ENCODE results near the gene CLRN3. TPM values are rescaled to one million over a fixed set of nuclear protein-coding genes. Genes with fewer than 3 reads are reported as not detected.

The CLRN3 gene
- total and polyA plus RNA-seq, 9 of the 15 experiments (the other 6 are each of a cell fraction or from before 2014, with no cell fraction given): not detected

DNA sequence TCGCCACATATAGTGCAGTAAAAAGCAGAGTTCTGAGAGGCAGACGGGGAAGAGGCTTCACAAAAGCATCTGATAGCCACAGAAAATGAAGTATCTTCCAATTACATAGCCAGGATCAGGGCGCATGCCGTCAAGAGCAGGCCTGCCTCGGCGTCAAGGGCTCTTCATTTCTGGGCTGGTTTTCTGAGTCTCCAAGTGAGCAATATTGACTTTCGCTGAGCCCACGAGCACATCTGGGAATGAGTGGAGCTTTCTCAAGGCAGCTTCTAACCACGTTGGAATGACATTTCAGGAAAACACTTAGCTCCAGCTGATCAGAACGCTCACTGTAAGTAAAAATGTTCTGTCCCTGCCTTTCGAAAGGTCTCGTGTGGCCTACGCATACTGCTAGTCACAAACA, 51.9 kb downstream of the CLRN3 start:
- Histone ChIP-seq H3K27me3 (ENCODE audit: control insufficient read depth in 2 of 2, insufficient read depth in 2 of 2, low read length in 2 of 2) (no peaks in the 10 kb centered on the region), H3K9me3 (replicated peaks; ENCODE audit: control insufficient read depth, insufficient read depth, low read depth, low read length) (no peaks in the 10 kb centered on the region), H3K4me1 (replicated peaks in 1 of 2; ENCODE audit: control insufficient read depth in 2 of 2, insufficient read depth in 2 of 2, low read length in 2 of 2) (no peaks in the 10 kb centered on the region), H3K4me3 (no peak overlapping the region), H3K4me2 (ENCODE audit: insufficient read depth, low read length) (no peak overlapping the region), H3K9ac (ENCODE audit: insufficient read depth in 1 of 2, low read depth in 2 of 2, low read length in 2 of 2) (no peak overlapping the region), H3K79me2 (ENCODE audit: control insufficient read depth, insufficient read depth, low read length) (no peaks in the 10 kb centered on the region), H3K9me1 (ENCODE audit: control insufficient read depth, insufficient read depth, low read length) (no peaks in the 10 kb centered on the region), H3K36me3 (ENCODE audit: control insufficient read depth, insufficient read depth, low read length) (no peaks in the 10 kb centered on the region), H2AFZ (ENCODE audit: low read depth, low read length) (no peak overlapping the region), H3K27ac (ENCODE audit: extremely low read depth, low read depth, low read length) (no peak overlapping the region), H4K20me1 (replicated peaks; ENCODE audit: control insufficient read depth, insufficient read depth, low read length) (no peaks in the 10 kb centered on the region)
- DNase-seq (ENCODE audit: extremely low read depth in 1 of 4, low spot score in 3 of 4): no peak
- WGBS (ENCODE audit: insufficient coverage, low coverage, missing lambda C conversion rate): 0% methylated on average over 13 of the region's 13 CpGs
- ATAC-seq: no peak
- POLR2A ChIA-PET: no interaction called here
- intact Hi-C loops (cut with micrococcal nuclease): no loop called here
- CTCF ChIA-PET (ENCODE audit: low intra/inter-chr PET ratio): no interaction called here
- no TSS peak for BruUV-seq (replicated peaks)
- TF ChIP-seq CEBPG (CRISPR knock-in tag; IDR thresholded peaks at IDR 0.05): no peak
- TF ChIP-seq CEBPG (tag; conservative IDR thresholded peaks at IDR 0.05 in 1 of 2, IDR thresholded peaks at IDR 0.05 in 1 of 2): no peak
- TF ChIP-seq, protein P1, sequence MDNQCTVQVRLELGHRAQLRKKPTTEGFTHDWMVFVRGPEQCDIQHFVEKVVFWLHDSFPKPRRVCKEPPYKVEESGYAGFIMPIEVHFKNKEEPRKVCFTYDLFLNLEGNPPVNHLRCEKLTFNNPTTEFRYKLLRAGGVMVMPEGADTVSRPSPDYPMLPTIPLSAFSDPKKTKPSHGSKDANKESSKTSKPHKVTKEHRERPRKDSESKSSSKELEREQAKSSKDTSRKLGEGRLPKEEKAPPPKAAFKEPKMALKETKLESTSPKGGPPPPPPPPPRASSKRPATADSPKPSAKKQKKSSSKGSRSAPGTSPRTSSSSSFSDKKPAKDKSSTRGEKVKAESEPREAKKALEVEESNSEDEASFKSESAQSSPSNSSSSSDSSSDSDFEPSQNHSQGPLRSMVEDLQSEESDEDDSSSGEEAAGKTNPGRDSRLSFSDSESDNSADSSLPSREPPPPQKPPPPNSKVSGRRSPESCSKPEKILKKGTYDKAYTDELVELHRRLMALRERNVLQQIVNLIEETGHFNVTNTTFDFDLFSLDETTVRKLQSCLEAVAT (IDR thresholded peaks at IDR 0.05): no peak
- no peak for TF ChIP-seq RNF2 (IDR thresholded peaks at IDR 0.05)
- TF ChIP-seq MTA3 (IDR thresholded peaks at IDR 0.05; ENCODE audit: borderline replicate concordance): no peak
- TF ChIP-seq DPF2 (IDR thresholded peaks at IDR 0.05): no peak
- no peak for TF ChIP-seq NEUROD1 (IDR thresholded peaks at IDR 0.05; ENCODE audit: borderline replicate concordance, low read depth, low read length, partially characterized antibody)
- no peak for TF ChIP-seq ZNF717 (CRISPR knock-in tag; IDR thresholded peaks at IDR 0.05)
- no peak for TF ChIP-seq SIN3B (IDR thresholded peaks at IDR 0.05; ENCODE audit: low read depth)
- TF ChIP-seq MYC (IDR thresholded peaks at IDR 0.05; ENCODE audit: low read depth, low read length): no peak
- TF ChIP-seq MYC (CRISPR knock-in tag; IDR thresholded peaks at IDR 0.05; ENCODE audit: borderline replicate concordance, low read depth): no peak
- TF ChIP-seq, protein P2, sequence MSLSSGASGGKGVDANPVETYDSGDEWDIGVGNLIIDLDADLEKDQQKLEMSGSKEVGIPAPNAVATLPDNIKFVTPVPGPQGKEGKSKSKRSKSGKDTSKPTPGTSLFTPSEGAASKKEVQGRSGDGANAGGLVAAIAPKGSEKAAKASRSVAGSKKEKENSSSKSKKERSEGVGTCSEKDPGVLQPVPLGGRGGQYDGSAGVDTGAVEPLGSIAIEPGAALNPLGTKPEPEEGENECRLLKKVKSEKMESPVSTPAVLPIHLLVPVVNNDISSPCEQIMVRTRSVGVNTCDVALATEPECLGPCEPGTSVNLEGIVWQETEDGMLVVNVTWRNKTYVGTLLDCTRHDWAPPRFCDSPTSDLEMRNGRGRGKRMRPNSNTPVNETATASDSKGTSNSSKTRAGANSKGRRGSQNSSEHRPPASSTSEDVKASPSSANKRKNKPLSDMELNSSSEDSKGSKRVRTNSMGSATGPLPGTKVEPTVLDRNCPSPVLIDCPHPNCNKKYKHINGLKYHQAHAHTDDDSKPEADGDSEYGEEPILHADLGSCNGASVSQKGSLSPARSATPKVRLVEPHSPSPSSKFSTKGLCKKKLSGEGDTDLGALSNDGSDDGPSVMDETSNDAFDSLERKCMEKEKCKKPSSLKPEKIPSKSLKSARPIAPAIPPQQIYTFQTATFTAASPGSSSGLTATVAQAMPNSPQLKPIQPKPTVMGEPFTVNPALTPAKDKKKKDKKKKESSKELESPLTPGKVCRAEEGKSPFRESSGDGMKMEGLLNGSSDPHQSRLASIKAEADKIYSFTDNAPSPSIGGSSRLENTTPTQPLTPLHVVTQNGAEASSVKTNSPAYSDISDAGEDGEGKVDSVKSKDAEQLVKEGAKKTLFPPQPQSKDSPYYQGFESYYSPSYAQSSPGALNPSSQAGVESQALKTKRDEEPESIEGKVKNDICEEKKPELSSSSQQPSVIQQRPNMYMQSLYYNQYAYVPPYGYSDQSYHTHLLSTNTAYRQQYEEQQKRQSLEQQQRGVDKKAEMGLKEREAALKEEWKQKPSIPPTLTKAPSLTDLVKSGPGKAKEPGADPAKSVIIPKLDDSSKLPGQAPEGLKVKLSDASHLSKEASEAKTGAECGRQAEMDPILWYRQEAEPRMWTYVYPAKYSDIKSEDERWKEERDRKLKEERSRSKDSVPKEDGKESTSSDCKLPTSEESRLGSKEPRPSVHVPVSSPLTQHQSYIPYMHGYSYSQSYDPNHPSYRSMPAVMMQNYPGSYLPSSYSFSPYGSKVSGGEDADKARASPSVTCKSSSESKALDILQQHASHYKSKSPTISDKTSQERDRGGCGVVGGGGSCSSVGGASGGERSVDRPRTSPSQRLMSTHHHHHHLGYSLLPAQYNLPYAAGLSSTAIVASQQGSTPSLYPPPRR (CRISPR knock-in tag; IDR thresholded peaks at IDR 0.05; ENCODE audit: borderline replicate concordance): no peak
- no peak for TF ChIP-seq ZSCAN29 (IDR thresholded peaks at IDR 0.05)
- no peak for TF ChIP-seq ZNF584 (CRISPR knock-in tag; IDR thresholded peaks at IDR 0.05; ENCODE audit: low read depth)
- TF ChIP-seq POLR2G (IDR thresholded peaks at IDR 0.05; ENCODE audit: low read depth, low read length): no peak
- TF ChIP-seq, protein P3, sequence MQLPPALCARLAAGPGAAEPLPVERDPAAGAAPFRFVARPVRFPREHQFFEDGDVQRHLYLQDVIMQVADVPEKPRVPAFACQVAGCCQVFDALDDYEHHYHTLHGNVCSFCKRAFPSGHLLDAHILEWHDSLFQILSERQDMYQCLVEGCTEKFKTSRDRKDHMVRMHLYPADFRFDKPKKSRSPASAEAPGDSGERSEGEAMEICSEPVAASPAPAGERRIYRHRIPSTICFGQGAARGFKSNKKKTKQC (CRISPR knock-in tag; IDR thresholded peaks at IDR 0.05): no peak
- no peak for TF ChIP-seq BACH1 (tag; IDR thresholded peaks at IDR 0.05)
- in situ Hi-C loops (cut with MboI): no loop called here
- FAIRE-seq: no peak
